ENCODE results near the gene IQSEC1. TPM values are rescaled to one million over a fixed set of nuclear protein-coding genes. Genes with fewer than 3 reads are reported as not detected.
A peak's percentile ranks its signal among the peaks of the same experiment; 100 is the strongest.

IQSEC1 gene
- total and polyA plus RNA-seq, 9 of the 15 experiments (the other 6 are each of a cell fraction or from before 2014, with no cell fraction given), result 0.56 to 39.0 (median 6.8) TPM

DNA sequence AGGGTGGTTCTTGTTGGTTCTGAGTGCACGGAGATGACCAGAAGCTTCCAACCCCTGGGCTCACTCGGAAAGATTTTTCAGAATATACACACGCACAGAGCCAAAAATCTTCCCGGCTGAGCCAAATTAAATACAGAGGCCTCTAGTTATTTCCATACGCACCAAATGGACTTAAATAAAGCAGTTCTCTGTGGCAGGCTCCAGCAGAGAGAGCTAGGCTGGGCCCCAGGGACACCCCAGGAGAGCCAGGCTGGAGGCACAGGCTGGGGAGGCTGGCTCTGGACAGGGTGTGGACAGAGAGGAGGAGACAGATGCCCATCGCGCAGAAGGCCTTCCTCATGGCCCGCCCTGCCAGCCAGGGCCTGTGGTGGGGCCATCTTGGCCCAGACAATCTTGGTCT, 115.9 kb downstream of the IQSEC1 start:
- H3K9ac ChIP-seq (ENCODE audit: insufficient read depth in 1 of 2, low read depth in 2 of 2, low read length in 2 of 2), result peak overlapping the region in 1 of 2 experiments; percentile 71; a peak in 2 of 4 replicates
- DNase-seq (ENCODE audit: extremely low read depth in 1 of 4, low spot score in 3 of 4) (no peak), FAIRE-seq (no peak), ATAC-seq (no peak)
- POLR2A ChIA-PET, result interaction anchor here (0.6 to 2.2 kb wide), 4 partner anchors 8 to 82 kb away, joined by 3 to 9 read pairs (median 4); no protein-coding TSS in a partner anchor
- in situ Hi-C loops (cut with MboI) (no loop called here), intact Hi-C loops (cut with micrococcal nuclease) (no loop called here)
- BruUV-seq (replicated peaks), result no TSS peak
- peak overlapping the region; percentile 4; the same call in 1 of the 3 replicates for H3K27ac ChIP-seq (ENCODE audit: extremely low read depth, low read depth, low read length)
- H3K36me3 ChIP-seq (ENCODE audit: control insufficient read depth, insufficient read depth, low read length), result peaks cover 27% of the 10 kb centered on the region
- H3K4me2 ChIP-seq (ENCODE audit: insufficient read depth, low read length), result no peak overlapping the region
- no peaks in the 10 kb centered on the region for H3K9me3 ChIP-seq (replicated peaks; ENCODE audit: control insufficient read depth, insufficient read depth, low read depth, low read length)
- no peak overlapping the region for H3K4me3 ChIP-seq
- peaks cover 94% of the 10 kb centered on the region for H3K79me2 ChIP-seq (ENCODE audit: control insufficient read depth, insufficient read depth, low read length)
- 78% methylated on average over 8 of the region's 8 CpGs for WGBS (ENCODE audit: insufficient coverage, low coverage, missing lambda C conversion rate)
- peaks cover 90% of the 10 kb centered on the region in 2 experiments for H3K4me1 ChIP-seq (replicated peaks in 1 of 2; ENCODE audit: control insufficient read depth in 2 of 2, insufficient read depth in 2 of 2, low read length in 2 of 2)
- no peak overlapping the region for H2AFZ ChIP-seq (ENCODE audit: low read depth, low read length)
- peaks cover 16% of the 10 kb centered on the region for H4K20me1 ChIP-seq (replicated peaks; ENCODE audit: control insufficient read depth, insufficient read depth, low read length)
- CTCF ChIA-PET (ENCODE audit: low intra/inter-chr PET ratio), result no interaction called here
- peaks cover 9% of the 10 kb centered on the region for H3K9me1 ChIP-seq (ENCODE audit: control insufficient read depth, insufficient read depth, low read length)
- no peaks in the 10 kb centered on the region for H3K27me3 ChIP-seq (ENCODE audit: control insufficient read depth in 2 of 2, insufficient read depth in 2 of 2, low read length in 2 of 2)
- TF ChIP-seq ZNF217 (CRISPR knock-in tag; IDR thresholded peaks at IDR 0.05) (no peak), KLF1 (tag; IDR thresholded peaks at IDR 0.05) (no peak), HNRNPK (IDR thresholded peaks at IDR 0.05; ENCODE audit: low read depth, low read length, poor library complexity, severe bottlenecking) (no peak), SAFB (IDR thresholded peaks at IDR 0.05; ENCODE audit: borderline replicate concordance, low read depth, low read length) (no peak), CHCHD3 (CRISPR knock-in tag; IDR thresholded peaks at IDR 0.05) (no peak), U2AF2 (optimal IDR thresholded peaks at IDR 0.05; ENCODE audit: low read depth, low read length) (no peak), CBFA2T2 (conservative IDR thresholded peaks at IDR 0.05) (no peak), RUNX1 (IDR thresholded peaks at IDR 0.05; ENCODE audit: low read depth) (no peak), ZNF75A (CRISPR knock-in tag; IDR thresholded peaks at IDR 0.05) (no peak), ZNF12 (CRISPR knock-in tag; IDR thresholded peaks at IDR 0.05) (no peak), ASH1L (IDR thresholded peaks at IDR 0.05; ENCODE audit: borderline replicate concordance, low read depth, partially characterized antibody) (no peak)
- TF ChIP-seq, protein P1, sequence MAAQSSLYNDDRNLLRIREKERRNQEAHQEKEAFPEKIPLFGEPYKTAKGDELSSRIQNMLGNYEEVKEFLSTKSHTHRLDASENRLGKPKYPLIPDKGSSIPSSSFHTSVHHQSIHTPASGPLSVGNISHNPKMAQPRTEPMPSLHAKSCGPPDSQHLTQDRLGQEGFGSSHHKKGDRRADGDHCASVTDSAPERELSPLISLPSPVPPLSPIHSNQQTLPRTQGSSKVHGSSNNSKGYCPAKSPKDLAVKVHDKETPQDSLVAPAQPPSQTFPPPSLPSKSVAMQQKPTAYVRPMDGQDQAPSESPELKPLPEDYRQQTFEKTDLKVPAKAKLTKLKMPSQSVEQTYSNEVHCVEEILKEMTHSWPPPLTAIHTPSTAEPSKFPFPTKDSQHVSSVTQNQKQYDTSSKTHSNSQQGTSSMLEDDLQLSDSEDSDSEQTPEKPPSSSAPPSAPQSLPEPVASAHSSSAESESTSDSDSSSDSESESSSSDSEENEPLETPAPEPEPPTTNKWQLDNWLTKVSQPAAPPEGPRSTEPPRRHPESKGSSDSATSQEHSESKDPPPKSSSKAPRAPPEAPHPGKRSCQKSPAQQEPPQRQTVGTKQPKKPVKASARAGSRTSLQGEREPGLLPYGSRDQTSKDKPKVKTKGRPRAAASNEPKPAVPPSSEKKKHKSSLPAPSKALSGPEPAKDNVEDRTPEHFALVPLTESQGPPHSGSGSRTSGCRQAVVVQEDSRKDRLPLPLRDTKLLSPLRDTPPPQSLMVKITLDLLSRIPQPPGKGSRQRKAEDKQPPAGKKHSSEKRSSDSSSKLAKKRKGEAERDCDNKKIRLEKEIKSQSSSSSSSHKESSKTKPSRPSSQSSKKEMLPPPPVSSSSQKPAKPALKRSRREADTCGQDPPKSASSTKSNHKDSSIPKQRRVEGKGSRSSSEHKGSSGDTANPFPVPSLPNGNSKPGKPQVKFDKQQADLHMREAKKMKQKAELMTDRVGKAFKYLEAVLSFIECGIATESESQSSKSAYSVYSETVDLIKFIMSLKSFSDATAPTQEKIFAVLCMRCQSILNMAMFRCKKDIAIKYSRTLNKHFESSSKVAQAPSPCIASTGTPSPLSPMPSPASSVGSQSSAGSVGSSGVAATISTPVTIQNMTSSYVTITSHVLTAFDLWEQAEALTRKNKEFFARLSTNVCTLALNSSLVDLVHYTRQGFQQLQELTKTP (IDR thresholded peaks at IDR 0.05; ENCODE audit: low read depth in 1 of 2, partially characterized antibody in 2 of 2), result no peak
- TF ChIP-seq, protein P2, sequence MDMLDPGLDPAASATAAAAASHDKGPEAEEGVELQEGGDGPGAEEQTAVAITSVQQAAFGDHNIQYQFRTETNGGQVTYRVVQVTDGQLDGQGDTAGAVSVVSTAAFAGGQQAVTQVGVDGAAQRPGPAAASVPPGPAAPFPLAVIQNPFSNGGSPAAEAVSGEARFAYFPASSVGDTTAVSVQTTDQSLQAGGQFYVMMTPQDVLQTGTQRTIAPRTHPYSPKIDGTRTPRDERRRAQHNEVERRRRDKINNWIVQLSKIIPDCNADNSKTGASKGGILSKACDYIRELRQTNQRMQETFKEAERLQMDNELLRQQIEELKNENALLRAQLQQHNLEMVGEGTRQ (CRISPR knock-in tag; IDR thresholded peaks at IDR 0.05), result no peak
- TF ChIP-seq, protein P3, sequence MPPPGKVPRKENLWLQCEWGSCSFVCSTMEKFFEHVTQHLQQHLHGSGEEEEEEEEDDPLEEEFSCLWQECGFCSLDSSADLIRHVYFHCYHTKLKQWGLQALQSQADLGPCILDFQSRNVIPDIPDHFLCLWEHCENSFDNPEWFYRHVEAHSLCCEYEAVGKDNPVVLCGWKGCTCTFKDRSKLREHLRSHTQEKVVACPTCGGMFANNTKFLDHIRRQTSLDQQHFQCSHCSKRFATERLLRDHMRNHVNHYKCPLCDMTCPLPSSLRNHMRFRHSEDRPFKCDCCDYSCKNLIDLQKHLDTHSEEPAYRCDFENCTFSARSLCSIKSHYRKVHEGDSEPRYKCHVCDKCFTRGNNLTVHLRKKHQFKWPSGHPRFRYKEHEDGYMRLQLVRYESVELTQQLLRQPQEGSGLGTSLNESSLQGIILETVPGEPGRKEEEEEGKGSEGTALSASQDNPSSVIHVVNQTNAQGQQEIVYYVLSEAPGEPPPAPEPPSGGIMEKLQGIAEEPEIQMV (tag; conservative IDR thresholded peaks at IDR 0.05; ENCODE audit: low read depth), result no peak
- TF ChIP-seq, protein P4, sequence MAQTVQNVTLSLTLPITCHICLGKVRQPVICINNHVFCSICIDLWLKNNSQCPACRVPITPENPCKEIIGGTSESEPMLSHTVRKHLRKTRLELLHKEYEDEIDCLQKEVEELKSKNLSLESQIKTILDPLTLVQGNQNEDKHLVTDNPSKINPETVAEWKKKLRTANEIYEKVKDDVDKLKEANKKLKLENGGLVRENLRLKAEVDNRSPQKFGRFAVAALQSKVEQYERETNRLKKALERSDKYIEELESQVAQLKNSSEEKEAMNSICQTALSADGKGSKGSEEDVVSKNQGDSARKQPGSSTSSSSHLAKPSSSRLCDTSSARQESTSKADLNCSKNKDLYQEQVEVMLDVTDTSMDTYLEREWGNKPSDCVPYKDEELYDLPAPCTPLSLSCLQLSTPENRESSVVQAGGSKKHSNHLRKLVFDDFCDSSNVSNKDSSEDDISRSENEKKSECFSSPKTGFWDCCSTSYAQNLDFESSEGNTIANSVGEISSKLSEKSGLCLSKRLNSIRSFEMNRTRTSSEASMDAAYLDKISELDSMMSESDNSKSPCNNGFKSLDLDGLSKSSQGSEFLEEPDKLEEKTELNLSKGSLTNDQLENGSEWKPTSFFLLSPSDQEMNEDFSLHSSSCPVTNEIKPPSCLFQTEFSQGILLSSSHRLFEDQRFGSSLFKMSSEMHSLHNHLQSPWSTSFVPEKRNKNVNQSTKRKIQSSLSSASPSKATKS (CRISPR knock-in tag; IDR thresholded peaks at IDR 0.05), result no peak
